ENCODE results near the gene ODAD3. TPM values are rescaled to one million over a fixed set of nuclear protein-coding genes. Genes with fewer than 3 reads are reported as not detected.

The ODAD3 gene
- total RNA-seq, 2 experiments from 2014 or later = not detected

DNA sequence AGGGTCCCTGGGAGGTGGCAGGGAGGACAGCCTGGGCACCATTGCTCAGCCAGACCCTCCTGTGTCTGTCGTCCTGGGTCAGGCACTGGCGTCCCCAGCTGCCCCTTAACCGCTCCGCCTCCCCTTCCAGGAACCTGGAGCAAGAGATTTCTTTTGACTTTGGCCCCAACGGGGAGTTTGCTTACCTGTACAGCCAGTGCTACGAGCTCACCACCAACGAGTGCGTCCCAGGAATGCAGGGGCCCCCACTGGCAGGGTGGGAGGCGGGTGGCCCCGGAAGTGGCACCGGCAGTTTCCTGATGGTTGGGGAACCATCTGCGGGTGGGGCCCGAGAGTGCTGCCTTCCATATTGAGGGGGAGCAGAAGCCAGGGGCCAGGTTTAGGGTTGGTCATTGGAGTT lies 13.5 kb upstream of the ODAD3 start:
- DNase-seq (no peak), ATAC-seq (ENCODE audit: poor library complexity) (no peak)
- CTCF ChIA-PET = no interaction called here
- TF ChIP-seq, protein P1, sequence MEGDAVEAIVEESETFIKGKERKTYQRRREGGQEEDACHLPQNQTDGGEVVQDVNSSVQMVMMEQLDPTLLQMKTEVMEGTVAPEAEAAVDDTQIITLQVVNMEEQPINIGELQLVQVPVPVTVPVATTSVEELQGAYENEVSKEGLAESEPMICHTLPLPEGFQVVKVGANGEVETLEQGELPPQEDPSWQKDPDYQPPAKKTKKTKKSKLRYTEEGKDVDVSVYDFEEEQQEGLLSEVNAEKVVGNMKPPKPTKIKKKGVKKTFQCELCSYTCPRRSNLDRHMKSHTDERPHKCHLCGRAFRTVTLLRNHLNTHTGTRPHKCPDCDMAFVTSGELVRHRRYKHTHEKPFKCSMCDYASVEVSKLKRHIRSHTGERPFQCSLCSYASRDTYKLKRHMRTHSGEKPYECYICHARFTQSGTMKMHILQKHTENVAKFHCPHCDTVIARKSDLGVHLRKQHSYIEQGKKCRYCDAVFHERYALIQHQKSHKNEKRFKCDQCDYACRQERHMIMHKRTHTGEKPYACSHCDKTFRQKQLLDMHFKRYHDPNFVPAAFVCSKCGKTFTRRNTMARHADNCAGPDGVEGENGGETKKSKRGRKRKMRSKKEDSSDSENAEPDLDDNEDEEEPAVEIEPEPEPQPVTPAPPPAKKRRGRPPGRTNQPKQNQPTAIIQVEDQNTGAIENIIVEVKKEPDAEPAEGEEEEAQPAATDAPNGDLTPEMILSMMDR (IDR thresholded peaks at IDR 0.05) = no peak
- intact Hi-C loops (cut with DNase I, micrococcal nuclease) = no loop called here
- no peaks in the 10 kb centered on the region for H3K27me3 Mint-ChIP-seq
- POLR2A ChIA-PET = no interaction called here
- Histone ChIP-seq H3K27me3 (ENCODE audit: control insufficient read depth in 1 of 2, insufficient read depth in 2 of 2, low read length in 2 of 2) (no peaks in the 10 kb centered on the region), H3K4me1 (ENCODE audit: insufficient read depth, low read length) (no peaks in the 10 kb centered on the region), H3K36me3 (ENCODE audit: insufficient read depth, low read length) (peaks cover 58% of the 10 kb centered on the region), H3K9me3 (ENCODE audit: control insufficient read depth in 1 of 2, insufficient read depth in 1 of 2, low read length in 2 of 2) (no peaks in the 10 kb centered on the region), H3K27ac (ENCODE audit: low read depth in 1 of 2, low read length in 2 of 2) (no peak overlapping the region), H3K4me3 (ENCODE audit: low read length) (no peak overlapping the region)
- H3K4me3 Mint-ChIP-seq = no peak overlapping the region
- no peak overlapping the region for H3K27ac Mint-ChIP-seq
- H3K9me3 Mint-ChIP-seq = no peaks in the 10 kb centered on the region
- peaks cover 41% of the 10 kb centered on the region for H3K36me3 Mint-ChIP-seq (ENCODE audit: low read depth)
- H3K4me1 Mint-ChIP-seq (ENCODE audit: low read depth) = no peaks in the 10 kb centered on the region

DNA sequence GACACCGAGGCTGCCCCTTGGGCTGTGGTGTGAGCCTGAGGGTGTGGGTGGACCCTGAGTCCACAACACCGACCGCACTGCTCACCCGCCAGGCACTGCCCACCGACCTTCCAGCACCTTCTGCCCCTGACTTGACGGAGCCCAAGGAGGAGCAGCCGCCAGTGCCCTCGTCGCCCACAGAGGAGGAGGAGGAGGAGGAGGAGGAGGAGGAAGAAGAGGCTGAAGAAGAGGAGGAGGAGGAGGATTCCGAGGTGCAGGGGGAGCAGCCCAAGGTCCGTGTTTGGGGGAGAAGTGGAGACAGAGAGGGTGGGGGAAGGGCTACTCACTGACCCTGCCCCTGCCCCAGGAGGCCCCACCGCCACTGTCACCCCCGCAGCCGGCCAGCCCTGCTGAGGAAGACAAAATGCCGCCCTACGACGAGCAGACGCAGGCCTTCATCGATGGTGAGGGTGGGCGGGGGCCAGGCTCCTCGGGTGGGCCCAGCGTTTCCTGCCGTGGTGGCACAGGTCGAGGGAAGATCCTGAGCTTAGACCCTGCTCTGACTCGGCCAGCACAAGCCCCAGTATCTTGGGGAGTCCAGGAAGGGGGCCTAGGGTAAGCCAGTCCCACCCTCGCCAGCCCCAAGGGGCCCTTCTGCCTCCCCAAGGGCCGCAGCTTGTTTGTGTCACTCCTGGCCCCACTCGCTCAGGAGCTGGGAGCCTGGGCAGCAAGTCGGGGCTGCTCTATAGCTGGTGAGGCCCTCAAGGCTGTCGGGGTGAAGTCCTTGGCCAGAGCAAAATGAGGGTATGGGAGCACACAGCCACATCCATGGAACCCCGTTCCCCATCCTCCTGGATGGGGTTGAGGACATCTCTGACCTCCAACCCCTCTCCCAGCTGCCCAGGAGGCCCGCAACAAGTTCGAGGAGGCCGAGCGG lies 12.7 kb upstream of the ODAD3 start:
- intact Hi-C loops (cut with DNase I, micrococcal nuclease) = no loop called here
- H3K36me3 ChIP-seq (ENCODE audit: insufficient read depth, low read length) = peaks cover 62% of the 10 kb centered on the region
- ATAC-seq (ENCODE audit: poor library complexity) (no peak), DNase-seq (no peak)
- TF ChIP-seq, protein P1 (IDR thresholded peaks at IDR 0.05) = no peak
- Mint-ChIP-seq H3K4me1 (ENCODE audit: low read depth) (no peaks in the 10 kb centered on the region), H3K9me3 (no peaks in the 10 kb centered on the region), H3K27me3 (no peaks in the 10 kb centered on the region), H3K27ac (no peak overlapping the region), H3K4me3 (no peak overlapping the region), H3K36me3 (ENCODE audit: low read depth) (peaks cover 48% of the 10 kb centered on the region)
- H3K27me3 ChIP-seq (ENCODE audit: control insufficient read depth in 1 of 2, insufficient read depth in 2 of 2, low read length in 2 of 2) = no peaks in the 10 kb centered on the region
- H3K9me3 ChIP-seq (ENCODE audit: control insufficient read depth in 1 of 2, insufficient read depth in 1 of 2, low read length in 2 of 2) = no peaks in the 10 kb centered on the region
- ChIA-PET CTCF (no interaction called here), POLR2A (no interaction called here)
- no peak overlapping the region for H3K4me3 ChIP-seq (ENCODE audit: low read length)
- H3K4me1 ChIP-seq (ENCODE audit: insufficient read depth, low read length) = no peaks in the 10 kb centered on the region
- no peak overlapping the region for H3K27ac ChIP-seq (ENCODE audit: low read depth in 1 of 2, low read length in 2 of 2)

DNA sequence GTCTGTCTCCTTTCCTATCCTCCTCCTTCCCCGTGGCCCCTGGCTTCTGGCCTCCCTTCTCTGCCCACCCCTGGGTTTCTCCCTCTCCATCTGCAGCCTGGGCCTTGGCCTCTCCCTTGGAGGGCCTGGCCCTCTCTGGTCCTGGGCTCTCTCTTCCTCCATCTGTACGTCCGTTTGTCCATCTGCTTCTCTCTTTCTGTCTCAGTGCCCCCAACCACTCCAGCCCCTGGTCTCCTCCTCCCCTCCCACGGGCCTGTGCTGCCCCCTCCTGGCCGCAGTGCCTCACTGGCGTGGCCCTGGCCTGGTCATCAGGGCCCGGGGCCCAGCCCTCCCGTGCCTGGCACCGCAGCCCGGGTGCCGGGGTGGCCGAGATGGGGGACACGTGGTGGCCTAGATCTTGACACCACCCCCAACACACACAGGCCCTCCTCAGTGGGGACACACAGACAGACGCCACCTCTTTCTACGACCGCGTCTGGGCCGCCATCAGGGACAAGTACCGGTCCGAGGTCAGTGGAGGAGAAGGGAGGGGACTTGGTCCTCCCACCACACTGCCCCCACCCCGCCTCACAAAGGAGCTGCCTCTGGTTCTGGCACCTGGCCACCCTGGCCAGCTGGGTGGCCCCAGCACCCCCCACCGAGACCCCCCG lies 11.9 kb upstream of the ODAD3 start:
- TF ChIP-seq, protein P1 (IDR thresholded peaks at IDR 0.05) = peak; percentile 45
- Histone ChIP-seq H3K4me1 (ENCODE audit: insufficient read depth, low read length) (no peaks in the 10 kb centered on the region), H3K4me3 (ENCODE audit: low read length) (no peak overlapping the region), H3K27ac (ENCODE audit: low read depth in 1 of 2, low read length in 2 of 2) (no peak overlapping the region), H3K36me3 (ENCODE audit: insufficient read depth, low read length) (peaks cover 70% of the 10 kb centered on the region), H3K27me3 (ENCODE audit: control insufficient read depth in 1 of 2, insufficient read depth in 2 of 2, low read length in 2 of 2) (no peaks in the 10 kb centered on the region), H3K9me3 (ENCODE audit: control insufficient read depth in 1 of 2, insufficient read depth in 1 of 2, low read length in 2 of 2) (no peaks in the 10 kb centered on the region)
- H3K4me1 Mint-ChIP-seq (ENCODE audit: low read depth) = no peaks in the 10 kb centered on the region
- H3K4me3 Mint-ChIP-seq = no peak overlapping the region
- H3K36me3 Mint-ChIP-seq (ENCODE audit: low read depth) = peaks cover 54% of the 10 kb centered on the region
- ChIA-PET POLR2A (interaction anchor here (1.3 kb wide), 1 partner anchor 66 kb away, joined by 4 read pairs; no protein-coding TSS in a partner anchor), CTCF (interaction anchor here (0.7 kb wide), 1 partner anchor 153 kb away, joined by 3 read pairs; no protein-coding TSS in a partner anchor)
- DNase-seq = peak in 13 of 14 experiments; percentile 25 to 66 (median 36)
- no peaks in the 10 kb centered on the region for H3K9me3 Mint-ChIP-seq
- ATAC-seq (ENCODE audit: poor library complexity) = peak; percentile 54
- H3K27me3 Mint-ChIP-seq = no peaks in the 10 kb centered on the region
- intact Hi-C loops (cut with DNase I, micrococcal nuclease) = loop anchor here in 1 of 2 experiments (1.0 kb wide), 1 partner anchor 152 kb away; no protein-coding TSS in a partner anchor
- H3K27ac Mint-ChIP-seq = no peak overlapping the region
